OCI-LY3 (cell line): ENCODE data around the gene AGBL4.

Source experiments
- EZH2phosphoT487 ChIP-seq: fragments of 200-600 bp; shearing (Covaris generic); IDR thresholded peaks from 2 replicates; pipeline ENCODE4 v1.6.1; 2018; ENCODE audit warnings: antibody characterized with exemption, mixed run types, low read depth
- TF ChIP-seq, protein P1 (sequence below): fragments of 200-600, 300-600 bp; sonication (generic); IDR thresholded peaks from 2 replicates; pipeline ENCODE4 v1.5.1; 2014; ENCODE audit warnings: antibody characterized with exemption, low read length, low read depth

DNA sequence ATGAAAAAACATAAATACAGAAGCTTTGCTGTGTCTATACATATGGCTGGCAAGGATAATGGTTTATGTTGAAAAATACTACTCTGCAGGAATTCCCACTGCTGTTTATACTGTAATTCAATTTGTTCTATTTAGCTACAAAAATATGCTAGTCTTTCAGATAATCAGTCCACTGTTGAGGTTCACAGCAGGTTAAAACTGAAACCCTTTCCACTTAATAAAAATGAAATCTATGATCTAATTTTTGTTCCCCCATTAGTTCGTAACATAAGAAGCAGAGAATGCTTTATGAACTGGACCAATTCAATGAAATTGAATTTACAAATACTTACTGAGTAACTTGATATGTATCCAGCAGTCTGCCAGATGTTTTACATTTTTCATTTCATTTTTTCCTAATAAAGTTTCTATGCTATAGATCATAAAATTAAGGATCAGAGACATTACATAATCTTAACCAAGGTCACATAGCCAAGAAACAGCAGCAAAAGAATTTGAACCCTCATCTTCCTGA is 887.0 kb downstream of the AGBL4 start:
- TF ChIP-seq, protein P1, sequence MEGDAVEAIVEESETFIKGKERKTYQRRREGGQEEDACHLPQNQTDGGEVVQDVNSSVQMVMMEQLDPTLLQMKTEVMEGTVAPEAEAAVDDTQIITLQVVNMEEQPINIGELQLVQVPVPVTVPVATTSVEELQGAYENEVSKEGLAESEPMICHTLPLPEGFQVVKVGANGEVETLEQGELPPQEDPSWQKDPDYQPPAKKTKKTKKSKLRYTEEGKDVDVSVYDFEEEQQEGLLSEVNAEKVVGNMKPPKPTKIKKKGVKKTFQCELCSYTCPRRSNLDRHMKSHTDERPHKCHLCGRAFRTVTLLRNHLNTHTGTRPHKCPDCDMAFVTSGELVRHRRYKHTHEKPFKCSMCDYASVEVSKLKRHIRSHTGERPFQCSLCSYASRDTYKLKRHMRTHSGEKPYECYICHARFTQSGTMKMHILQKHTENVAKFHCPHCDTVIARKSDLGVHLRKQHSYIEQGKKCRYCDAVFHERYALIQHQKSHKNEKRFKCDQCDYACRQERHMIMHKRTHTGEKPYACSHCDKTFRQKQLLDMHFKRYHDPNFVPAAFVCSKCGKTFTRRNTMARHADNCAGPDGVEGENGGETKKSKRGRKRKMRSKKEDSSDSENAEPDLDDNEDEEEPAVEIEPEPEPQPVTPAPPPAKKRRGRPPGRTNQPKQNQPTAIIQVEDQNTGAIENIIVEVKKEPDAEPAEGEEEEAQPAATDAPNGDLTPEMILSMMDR: no peak
- TF ChIP-seq EZH2phosphoT487: no peak
